Measurements from ENCODE around the gene CLIC4.

Gene CLIC4

DNA sequence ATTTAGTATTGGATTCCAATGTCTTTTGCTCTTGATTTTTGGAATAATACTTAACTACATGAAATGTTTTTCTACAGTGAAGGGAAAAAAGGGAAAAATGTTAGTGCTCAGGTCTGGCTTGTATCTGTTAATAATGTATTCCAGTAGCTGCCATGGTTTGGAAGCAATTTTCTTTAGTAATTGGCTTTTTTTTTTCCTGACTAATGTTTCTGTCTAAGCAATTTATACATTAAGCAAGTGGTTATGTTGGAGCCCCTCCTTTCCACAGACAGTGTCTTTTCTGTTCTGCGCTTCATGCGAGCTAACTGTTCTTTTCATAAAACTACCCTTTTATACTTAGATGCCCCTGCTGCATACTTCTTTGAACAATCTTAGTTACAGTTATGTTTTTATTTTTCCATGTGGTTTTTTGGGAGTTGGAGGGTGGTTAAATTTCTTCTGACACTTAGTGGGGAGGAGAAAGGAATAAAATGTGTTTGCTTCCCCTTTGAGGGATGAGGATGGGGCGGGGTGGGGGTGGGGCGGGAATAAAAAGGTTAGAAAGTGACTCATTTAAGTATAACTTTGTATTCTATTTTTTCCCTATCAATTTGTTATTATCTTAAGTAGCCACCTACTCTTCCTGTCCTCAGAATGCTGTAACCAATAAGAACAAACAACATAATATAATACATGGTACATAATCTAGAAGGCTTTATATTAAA, 83.1 kb downstream of the CLIC4 start:
- Histone ChIP-seq H2AFZ (ENCODE audit: low read length) (no peak overlapping the region), H3K4me3 (ENCODE audit: low read length, poor library complexity, severe bottlenecking) (no peak overlapping the region), H3K4me1 (ENCODE audit: insufficient read depth, low read length, poor library complexity, severe bottlenecking) (peaks cover 12% of the 10 kb centered on the region), H3K9ac (ENCODE audit: low read depth, low read length, poor library complexity, severe bottlenecking) (no peak overlapping the region), H3K27me3 (ENCODE audit: insufficient read depth, low read length, poor library complexity, severe bottlenecking) (no peaks in the 10 kb centered on the region), H3K4me2 (ENCODE audit: low read depth, low read length, poor library complexity, severe bottlenecking) (no peak overlapping the region), H3K79me2 (ENCODE audit: insufficient read depth, low read length) (peaks cover 65% of the 10 kb centered on the region), H4K20me1 (ENCODE audit: insufficient read depth, low read length, poor library complexity, severe bottlenecking) (peaks cover 25% of the 10 kb centered on the region), H3F3A (ENCODE audit: low read depth) (no peaks in the 10 kb centered on the region), H3K9me3 (ENCODE audit: insufficient read depth, low read depth, low read length) (no peaks in the 10 kb centered on the region), H3K36me3 (ENCODE audit: insufficient read depth, low read length) (peaks cover 37% of the 10 kb centered on the region; the same call in 1 of the 2 replicates), H3K9me2 (replicated peaks; ENCODE audit: low read depth, low read length) (no peaks in the 10 kb centered on the region)
- TF ChIP-seq, protein P1, sequence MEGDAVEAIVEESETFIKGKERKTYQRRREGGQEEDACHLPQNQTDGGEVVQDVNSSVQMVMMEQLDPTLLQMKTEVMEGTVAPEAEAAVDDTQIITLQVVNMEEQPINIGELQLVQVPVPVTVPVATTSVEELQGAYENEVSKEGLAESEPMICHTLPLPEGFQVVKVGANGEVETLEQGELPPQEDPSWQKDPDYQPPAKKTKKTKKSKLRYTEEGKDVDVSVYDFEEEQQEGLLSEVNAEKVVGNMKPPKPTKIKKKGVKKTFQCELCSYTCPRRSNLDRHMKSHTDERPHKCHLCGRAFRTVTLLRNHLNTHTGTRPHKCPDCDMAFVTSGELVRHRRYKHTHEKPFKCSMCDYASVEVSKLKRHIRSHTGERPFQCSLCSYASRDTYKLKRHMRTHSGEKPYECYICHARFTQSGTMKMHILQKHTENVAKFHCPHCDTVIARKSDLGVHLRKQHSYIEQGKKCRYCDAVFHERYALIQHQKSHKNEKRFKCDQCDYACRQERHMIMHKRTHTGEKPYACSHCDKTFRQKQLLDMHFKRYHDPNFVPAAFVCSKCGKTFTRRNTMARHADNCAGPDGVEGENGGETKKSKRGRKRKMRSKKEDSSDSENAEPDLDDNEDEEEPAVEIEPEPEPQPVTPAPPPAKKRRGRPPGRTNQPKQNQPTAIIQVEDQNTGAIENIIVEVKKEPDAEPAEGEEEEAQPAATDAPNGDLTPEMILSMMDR (conservative IDR thresholded peaks at IDR 0.05; ENCODE audit: low read length), result no peak
- TF ChIP-seq EZH2phosphoT487 (IDR thresholded peaks at IDR 0.05; ENCODE audit: borderline replicate concordance), result no peak

DNA sequence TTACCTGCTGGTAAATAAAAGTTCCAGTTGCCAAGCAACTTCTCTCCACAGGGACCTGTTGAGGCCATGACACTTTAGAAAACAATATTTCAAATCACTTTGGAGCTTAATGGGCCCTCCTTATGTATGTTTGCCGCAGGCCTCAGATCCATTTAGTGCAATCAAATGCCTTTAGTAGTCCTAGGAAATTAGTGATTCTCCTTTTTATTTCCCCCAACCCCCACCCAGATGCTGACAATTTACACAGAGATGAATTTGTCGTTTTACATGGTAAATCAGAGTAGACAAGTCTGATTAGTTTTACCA, 83.6 kb downstream of the CLIC4 start:
- Histone ChIP-seq H3K4me1 (ENCODE audit: insufficient read depth, low read length, poor library complexity, severe bottlenecking) (peaks cover 12% of the 10 kb centered on the region), H3K4me3 (ENCODE audit: low read length, poor library complexity, severe bottlenecking) (no peak overlapping the region), H3K36me3 (ENCODE audit: insufficient read depth, low read length) (peaks cover 37% of the 10 kb centered on the region; the same call in 1 of the 2 replicates), H3K9ac (ENCODE audit: low read depth, low read length, poor library complexity, severe bottlenecking) (no peak overlapping the region), H3K9me2 (replicated peaks; ENCODE audit: low read depth, low read length) (no peaks in the 10 kb centered on the region), H3K4me2 (ENCODE audit: low read depth, low read length, poor library complexity, severe bottlenecking) (no peak overlapping the region), H3F3A (ENCODE audit: low read depth) (no peaks in the 10 kb centered on the region), H3K79me2 (ENCODE audit: insufficient read depth, low read length) (peaks cover 60% of the 10 kb centered on the region), H3K27me3 (ENCODE audit: insufficient read depth, low read length, poor library complexity, severe bottlenecking) (no peaks in the 10 kb centered on the region), H2AFZ (ENCODE audit: low read length) (no peak overlapping the region), H4K20me1 (ENCODE audit: insufficient read depth, low read length, poor library complexity, severe bottlenecking) (peaks cover 25% of the 10 kb centered on the region), H3K9me3 (ENCODE audit: insufficient read depth, low read depth, low read length) (no peaks in the 10 kb centered on the region)
- no peak for TF ChIP-seq EZH2phosphoT487 (IDR thresholded peaks at IDR 0.05; ENCODE audit: borderline replicate concordance)
- TF ChIP-seq, protein P1 (conservative IDR thresholded peaks at IDR 0.05; ENCODE audit: low read length), result no peak

DNA sequence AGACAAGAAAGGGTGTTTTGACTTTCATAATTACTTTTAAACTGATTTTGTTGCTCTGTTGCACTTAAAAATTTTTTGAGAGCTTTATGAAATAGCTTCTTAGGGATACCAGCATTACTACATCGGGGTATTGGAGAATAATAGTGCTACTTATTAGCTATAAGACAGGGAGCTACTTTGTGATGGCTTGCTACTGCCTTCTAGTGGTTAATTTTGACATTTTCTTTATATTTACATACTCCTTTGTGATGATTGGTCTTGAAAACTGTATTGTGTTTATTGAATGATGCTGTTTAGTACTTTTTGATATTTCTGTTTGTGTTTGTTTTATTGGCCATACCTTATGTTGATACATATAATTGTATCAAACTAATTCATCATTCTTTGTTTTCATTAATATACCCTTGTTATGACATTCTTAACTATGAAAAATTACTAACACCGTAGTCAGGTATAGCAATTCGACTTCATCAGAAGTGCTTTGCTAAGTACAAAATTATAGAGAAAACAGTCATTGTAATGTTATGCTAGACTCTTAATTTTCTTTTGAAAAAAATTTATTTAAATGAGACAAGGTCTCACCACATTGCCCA, 85.5 kb downstream of the CLIC4 start:
- Histone ChIP-seq H3K9ac (ENCODE audit: low read depth, low read length, poor library complexity, severe bottlenecking) (no peak overlapping the region), H3K9me3 (ENCODE audit: insufficient read depth, low read depth, low read length) (no peaks in the 10 kb centered on the region), H3K4me1 (ENCODE audit: insufficient read depth, low read length, poor library complexity, severe bottlenecking) (peaks cover 12% of the 10 kb centered on the region), H4K20me1 (ENCODE audit: insufficient read depth, low read length, poor library complexity, severe bottlenecking) (peaks cover 25% of the 10 kb centered on the region), H3K27me3 (ENCODE audit: insufficient read depth, low read length, poor library complexity, severe bottlenecking) (no peaks in the 10 kb centered on the region), H3K4me2 (ENCODE audit: low read depth, low read length, poor library complexity, severe bottlenecking) (no peak overlapping the region), H3K4me3 (ENCODE audit: low read length, poor library complexity, severe bottlenecking) (no peak overlapping the region), H2AFZ (ENCODE audit: low read length) (no peak overlapping the region), H3K79me2 (ENCODE audit: insufficient read depth, low read length) (peaks cover 48% of the 10 kb centered on the region), H3F3A (ENCODE audit: low read depth) (no peaks in the 10 kb centered on the region), H3K9me2 (replicated peaks; ENCODE audit: low read depth, low read length) (no peaks in the 10 kb centered on the region), H3K36me3 (ENCODE audit: insufficient read depth, low read length) (peaks cover 38% of the 10 kb centered on the region)
- no peak for TF ChIP-seq EZH2phosphoT487 (IDR thresholded peaks at IDR 0.05; ENCODE audit: borderline replicate concordance)
- TF ChIP-seq, protein P1 (conservative IDR thresholded peaks at IDR 0.05; ENCODE audit: low read length), result peak; percentile 95
